ENCODE measurements around the gene BLOC1S4.
"Not testable (repeated sequence)": the region's sequence is repeated elsewhere in the genome, so short reads cannot be mapped to it uniquely, and the experiment has no call there.

DNA sequence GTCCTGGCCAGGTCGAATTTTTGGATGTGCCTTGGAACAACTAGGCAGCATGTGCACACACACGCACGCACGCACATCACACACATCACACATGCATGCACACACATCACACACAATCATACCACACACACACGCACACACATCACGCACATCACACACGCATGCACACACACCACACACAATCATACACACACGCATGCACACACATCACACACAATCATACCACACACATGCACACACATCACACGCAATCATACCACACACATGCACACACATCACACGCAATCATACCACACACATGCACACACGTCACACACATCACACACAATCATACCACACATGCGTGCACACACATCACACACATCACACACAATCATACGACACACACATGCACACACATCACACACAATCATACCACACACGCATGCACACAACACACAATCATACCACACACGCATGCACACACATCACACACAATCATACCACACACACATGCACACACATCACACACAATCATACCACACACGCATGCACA lies 9.5 kb downstream of the BLOC1S4 start:
- TF ChIP-seq EZH2 (IDR thresholded peaks at IDR 0.05; ENCODE audit: insufficient read depth, poor library complexity, severe bottlenecking); EZH2phosphoT487 (IDR thresholded peaks at IDR 0.05; ENCODE audit: insufficient read depth, low read depth): not testable (repeated sequence)

All from GM23248 (cell line).